ENCODE measurements around the gene ZNF385C.

GRCh38 chr17:42135664-42136653, 37.7 kb upstream of the ZNF385C start:
- peak; percentile 45; the same call in 1 of the 2 replicates for TF ChIP-seq ZBTB38 (CRISPR knock-in tag; IDR thresholded peaks at IDR 0.05)
- no peak for TF ChIP-seq RAD51 (IDR thresholded peaks at IDR 0.05; ENCODE audit: borderline replicate concordance)
- peak; percentile 22; the same call in 1 of the 2 replicates for TF ChIP-seq CTCF (CRISPR knock-in tag; IDR thresholded peaks at IDR 0.05)
- no peak for TF ChIP-seq IRF9 (CRISPR knock-in tag; IDR thresholded peaks at IDR 0.05; ENCODE audit: borderline replicate concordance)
- no peak for TF ChIP-seq SNAPC5 (CRISPR knock-in tag; IDR thresholded peaks at IDR 0.05; ENCODE audit: borderline replicate concordance)
- TF ChIP-seq KDM1A (CRISPR knock-in tag; IDR thresholded peaks at IDR 0.05), result no peak
- 0 out of 2 replicates have a peak, but pooled peaks have one; percentile 34 for TF ChIP-seq SMAD1 (CRISPR knock-in tag; IDR thresholded peaks at IDR 0.05; ENCODE audit: borderline replicate concordance, low read depth)
